Ovary (tissue), 9 donors: ENCODE data around the gene BCO1. TPM values are rescaled to one million over a fixed set of nuclear protein-coding genes. Genes with fewer than 3 reads are reported as not detected.
A peak's percentile ranks its signal among the peaks of the same experiment; 100 is the strongest.

Experiments used
- DNase-seq, 5 donors: peaks; one replicate each; pipeline ENCODE4 v3.0.0-alpha.2; 2019 to 2020
- H3K27ac ChIP-seq, 2 donors: fragments of 200-600 bp; one replicate each; pipeline versions ENCODE4 v1.5.1 to v1.8.0; 2019 to 2022
- H3K27me3 ChIP-seq: fragments of 200-600 bp; one replicate; pipeline ENCODE4 v1.8.0; 2022
- H3K36me3 ChIP-seq: fragments of 200-600 bp; sonication (generic); one replicate; pipeline ENCODE4 v1.5.1; 2019
- H3K4me1 ChIP-seq: one replicate; pipeline ENCODE4 v1.8.1; 2013; ENCODE audit warnings: mild to moderate bottlenecking, moderate library complexity; ENCODE audit not compliant: insufficient read depth
- H3K4me3 ChIP-seq: fragments of 200-600 bp; sonication (generic); one replicate; pipeline ENCODE4 v1.5.1; 2017
- H3K9me3 ChIP-seq, 2 donors: fragments of 200-600 bp in 1 of 2; sonication (generic) in 1 of 2; one replicate each; pipeline versions ENCODE4 v1.5.1 to v1.8.1; 2013 to 2019; ENCODE audit warnings: mild to moderate bottlenecking in 1 of 2, moderate library complexity in 1 of 2
- CTCF ChIP-seq, 3 donors: fragments of 450-650 bp in 2 of 3; fragments of 200-600 bp in 1 of 3; IDR thresholded peaks; one replicate each; pipeline versions ENCODE4 v1.5.1 to v1.8.0; 2016 to 2022; ENCODE audit warnings: antibody characterized with exemption in 3 of 3, mild to moderate bottlenecking in 1 of 3
- EP300 ChIP-seq: sonication (generic); formaldehyde crosslinking; IDR thresholded peaks from one replicate; pipeline ENCODE4 v1.6.1; 2017; ENCODE audit warnings: antibody characterized with exemption
- POLR2A ChIP-seq: fragments of 450-650 bp; IDR thresholded peaks from one replicate; pipeline ENCODE4 v1.6.1; 2017; ENCODE audit warnings: antibody characterized with exemption, mild to moderate bottlenecking, moderate library complexity
- WGBS, 3 donors: extraction: QIAGEN DNeasy Blood & Tissue Kit in 1 of 3; methylation state at CpG; one replicate each; pipeline versions ENCODE4 v1.1.5 to v1.1.7; 2013 to 2017; 5-methylcytosine and 5-hydroxymethylcytosine counted together
- intact Hi-C, 4 donors: fragments of 100-400 bp; cut with DNase I; formaldehyde crosslinking; loops; one replicate each; pipeline versions ENCODE4 v1.11.0 to v1.15.1; 2022 to 2023
- polyA plus RNA-seq, 2 donors: library from polyadenylated mRNA; stranded (reverse); fragments of 200-250 nt in 1 of 2; fragments of 350-450 nt in 1 of 2; fragmentation: Illumina TruSeq in 1 of 2; extraction: RNeasy Lipid Tissue Mini Kit (QIAGEN cat#74804) in 1 of 2; gene quantifications; one replicate each; pipeline ENCODE4 v1.2.3, GENCODE V29; 2013 to 2014
- total RNA-seq, 7 donors: library from RNA; depleted of rRNA in 2 of 7; stranded (reverse); fragments of >200 nt in 2 of 7; fragmentation: NEBNext Ultra II Directional in 3 of 7; extraction: Animal tissue kit (Norgen Biotek cat#: 25700) in 3 of 7; gene quantifications; one replicate each; pipeline versions ENCODE4 v1.1.0 to v1.2.4, GENCODE V29; 2016 to 2023
- donor health status: DM: no; HTN: no; CAD: no; lungs with moderate emphysema.
- donor health status: DM: no; HTN: no; CAD: no.
- donor health status: Bipolar disorder and iron deficiency.
- donor health status: DM: yes; HTN: yes; CAD: no.
- donor health status: DM: no; HTN: no; CAD: no.
- donor health status: DM: yes; HTN: yes; CAD: no.

BCO1 gene
- total and polyA plus RNA-seq, 9 donors: 0.45 to 2.5 (median 0.87) TPM

DNA sequence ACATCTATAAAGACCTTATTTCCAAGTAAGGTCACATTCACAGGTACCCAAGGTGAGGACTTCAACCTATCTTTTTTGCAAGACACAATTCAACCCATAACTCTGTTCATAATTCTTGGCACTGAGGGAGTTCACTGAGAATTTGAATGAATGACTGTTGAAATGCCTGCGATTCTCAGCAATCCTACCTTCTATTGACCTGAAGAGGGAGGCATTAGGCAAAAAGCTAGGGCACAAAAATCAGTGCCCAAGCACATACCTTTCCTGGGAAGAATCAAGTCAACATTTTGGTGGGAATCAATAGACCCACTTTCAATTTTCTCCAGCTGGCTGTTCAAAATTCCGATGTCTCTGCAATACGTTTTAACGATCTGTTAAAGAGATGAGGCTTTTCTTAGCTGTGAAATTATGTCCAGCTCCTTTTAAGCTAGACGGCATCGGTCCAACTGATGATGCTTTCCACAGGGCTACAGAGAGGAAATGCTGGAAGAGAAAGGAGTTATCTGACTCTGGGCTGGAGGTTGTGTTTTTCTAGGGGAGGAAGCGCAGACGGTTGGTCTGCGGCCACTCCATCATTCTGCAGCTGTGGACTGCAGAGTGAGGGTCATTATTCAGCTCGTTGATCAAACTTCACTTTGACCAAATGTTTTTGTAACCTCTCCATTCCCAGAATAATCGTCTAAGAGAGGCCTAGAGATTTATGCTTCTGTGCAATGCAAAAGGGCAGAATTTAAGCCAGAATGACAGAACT is 25.2 kb downstream of the BCO1 start:
- no peak overlapping the region for H3K4me3 ChIP-seq
- no peaks in the 10 kb centered on the region for H3K27me3 ChIP-seq
- H3K9me3 ChIP-seq: no peaks in the 10 kb centered on the region
- no peaks in the 10 kb centered on the region for H3K36me3 ChIP-seq
- no peak overlapping the region for H3K27ac ChIP-seq
- DNase-seq: peak; percentile 62 to 77 (median 71)
- H3K4me1 ChIP-seq: peaks cover 20% of the 10 kb centered on the region
- WGBS, 3 donors: 3 to 11% (median 7%) methylated on average over 11 of the region's 11 CpGs
- intact Hi-C loops: no loop called here
- no peak for TF ChIP-seq POLR2A
- TF ChIP-seq CTCF (IDR thresholded peaks at IDR 0.05): no peak
- no peak for TF ChIP-seq EP300

GRCh38 chr16:81264386-81264785 is 25.9 kb downstream of the BCO1 start:
- WGBS, 3 donors: 48 to 55% (median 50%) methylated on average over 7 of the region's 7 CpGs
- TF ChIP-seq EP300 (no peak), CTCF (IDR thresholded peaks at IDR 0.05) (no peak)
- Histone ChIP-seq H3K27ac (no peak overlapping the region), H3K4me3 (no peak overlapping the region), H3K9me3 (no peaks in the 10 kb centered on the region), H3K4me1 (peaks cover 20% of the 10 kb centered on the region), H3K27me3 (no peaks in the 10 kb centered on the region), H3K36me3 (no peaks in the 10 kb centered on the region)
- no peak for DNase-seq
- intact Hi-C loops: no loop called here

- 94 to 98% (median 98%) methylated on average over 2 of the region's 2 CpGs for WGBS, 3 donors
- Histone ChIP-seq H3K9me3 (no peaks in the 10 kb centered on the region), H3K36me3 (no peaks in the 10 kb centered on the region), H3K27ac (no peak overlapping the region), H3K4me1 (peaks cover 20% of the 10 kb centered on the region), H3K4me3 (no peak overlapping the region), H3K27me3 (no peaks in the 10 kb centered on the region)
- DNase-seq: no peak
- intact Hi-C loops: no loop called here
- TF ChIP-seq CTCF (IDR thresholded peaks at IDR 0.05): no peak
- no peak for TF ChIP-seq POLR2A
- no peak for TF ChIP-seq EP300
These were observed 26.6 kb downstream of the BCO1 start for GRCh38 chr16:81265052-81265451.

- no peak overlapping the region for H3K4me3 ChIP-seq
- peak; percentile 89 to 92 (median 90) for DNase-seq
- H3K4me1 ChIP-seq: peaks cover 20% of the 10 kb centered on the region
- 40 to 47% (median 44%) methylated on average over 5 of the region's 5 CpGs for WGBS, 3 donors
- peak overlapping the region; percentile 19 to 44 for H3K27ac ChIP-seq
- TF ChIP-seq POLR2A (no peak), CTCF (IDR thresholded peaks at IDR 0.05) (no peak), EP300 (no peak)
- intact Hi-C loops: no loop called here
- no peaks in the 10 kb centered on the region for H3K36me3 ChIP-seq
- no peaks in the 10 kb centered on the region for H3K27me3 ChIP-seq
- H3K9me3 ChIP-seq: no peaks in the 10 kb centered on the region
These were observed 27.4 kb downstream of the BCO1 start for GRCh38 chr16:81265658-81266451.
